ENCODE measurements around the gene CFAP77. TPM values are rescaled to one million over a fixed set of nuclear protein-coding genes. Genes with fewer than 3 reads are reported as not detected.

Gene CFAP77
- total RNA-seq, 1 donor from 2014 or later = not detected

DNA sequence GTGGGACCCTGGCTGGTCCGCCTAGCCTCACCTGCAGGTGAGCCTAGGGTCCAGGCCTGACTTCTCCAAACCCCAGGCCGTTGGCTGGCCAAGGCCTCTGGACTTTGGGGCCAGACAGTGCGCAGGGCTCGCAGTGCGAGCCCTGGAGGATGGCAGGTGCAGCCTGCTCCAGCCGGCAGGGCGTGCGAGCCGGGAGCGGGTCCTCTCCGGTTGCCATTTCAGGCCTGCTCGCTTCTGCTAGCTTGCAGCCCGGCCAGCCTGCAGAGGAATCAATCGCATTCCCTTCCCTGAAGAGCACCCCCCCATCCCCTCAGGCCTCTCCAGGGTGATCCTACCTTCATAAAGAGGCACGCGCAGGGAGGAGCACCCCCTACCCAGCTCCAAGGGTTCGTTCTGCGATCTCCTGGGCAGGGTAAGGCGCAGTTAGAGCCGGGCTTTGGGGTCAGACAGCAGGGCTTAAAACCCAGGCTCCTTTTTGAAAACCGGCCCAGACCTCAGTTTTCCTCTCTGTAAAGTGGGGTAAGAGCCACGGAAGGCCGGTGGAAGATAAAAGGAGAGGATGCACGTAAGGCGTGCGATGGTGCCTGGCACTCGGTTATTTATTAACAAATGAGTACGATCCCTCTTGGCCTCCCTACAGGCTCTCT is 178.6 kb downstream of the CFAP77 start:
- Mint-ChIP-seq H3K9me3 (no peaks in the 10 kb centered on the region), H3K4me1 (ENCODE audit: low read depth) (peaks cover 2% of the 10 kb centered on the region), H3K4me3 (ENCODE audit: low read depth) (no peak overlapping the region), H3K27me3 (ENCODE audit: low read depth) (peaks cover 70% of the 10 kb centered on the region), H3K36me3 (ENCODE audit: low read depth) (no peaks in the 10 kb centered on the region), H3K27ac (no peak overlapping the region)
- intact Hi-C loops (cut with micrococcal nuclease) = loop anchor here (5.0 kb wide), 1 partner anchor 214 kb away; no protein-coding TSS in a partner anchor
- DNase-seq (ENCODE audit: low spot score) = no peak

GRCh38 chr9:132589148-132590036 is 179.4 kb downstream of the CFAP77 start:
- Mint-ChIP-seq H3K27ac (no peak overlapping the region), H3K4me3 (ENCODE audit: low read depth) (no peak overlapping the region), H3K36me3 (ENCODE audit: low read depth) (no peaks in the 10 kb centered on the region), H3K4me1 (ENCODE audit: low read depth) (peaks cover 2% of the 10 kb centered on the region), H3K9me3 (no peaks in the 10 kb centered on the region), H3K27me3 (ENCODE audit: low read depth) (peaks cover 65% of the 10 kb centered on the region)
- DNase-seq (ENCODE audit: low spot score) = no peak
- intact Hi-C loops (cut with micrococcal nuclease) = loop anchor here (5.0 kb wide), 1 partner anchor 213 kb away; no protein-coding TSS in a partner anchor

GRCh38 chr9:132590037-132590317 is 180.0 kb downstream of the CFAP77 start:
- H3K36me3 Mint-ChIP-seq (ENCODE audit: low read depth) = peaks cover 3% of the 10 kb centered on the region
- H3K4me1 Mint-ChIP-seq (ENCODE audit: low read depth) = peaks cover 2% of the 10 kb centered on the region
- no peaks in the 10 kb centered on the region for H3K9me3 Mint-ChIP-seq
- peaks cover 59% of the 10 kb centered on the region for H3K27me3 Mint-ChIP-seq (ENCODE audit: low read depth)
- H3K27ac Mint-ChIP-seq = no peak overlapping the region
- H3K4me3 Mint-ChIP-seq (ENCODE audit: low read depth) = no peak overlapping the region
- no peak for DNase-seq (ENCODE audit: low spot score)
- intact Hi-C loops (cut with micrococcal nuclease) = no loop called here

DNA sequence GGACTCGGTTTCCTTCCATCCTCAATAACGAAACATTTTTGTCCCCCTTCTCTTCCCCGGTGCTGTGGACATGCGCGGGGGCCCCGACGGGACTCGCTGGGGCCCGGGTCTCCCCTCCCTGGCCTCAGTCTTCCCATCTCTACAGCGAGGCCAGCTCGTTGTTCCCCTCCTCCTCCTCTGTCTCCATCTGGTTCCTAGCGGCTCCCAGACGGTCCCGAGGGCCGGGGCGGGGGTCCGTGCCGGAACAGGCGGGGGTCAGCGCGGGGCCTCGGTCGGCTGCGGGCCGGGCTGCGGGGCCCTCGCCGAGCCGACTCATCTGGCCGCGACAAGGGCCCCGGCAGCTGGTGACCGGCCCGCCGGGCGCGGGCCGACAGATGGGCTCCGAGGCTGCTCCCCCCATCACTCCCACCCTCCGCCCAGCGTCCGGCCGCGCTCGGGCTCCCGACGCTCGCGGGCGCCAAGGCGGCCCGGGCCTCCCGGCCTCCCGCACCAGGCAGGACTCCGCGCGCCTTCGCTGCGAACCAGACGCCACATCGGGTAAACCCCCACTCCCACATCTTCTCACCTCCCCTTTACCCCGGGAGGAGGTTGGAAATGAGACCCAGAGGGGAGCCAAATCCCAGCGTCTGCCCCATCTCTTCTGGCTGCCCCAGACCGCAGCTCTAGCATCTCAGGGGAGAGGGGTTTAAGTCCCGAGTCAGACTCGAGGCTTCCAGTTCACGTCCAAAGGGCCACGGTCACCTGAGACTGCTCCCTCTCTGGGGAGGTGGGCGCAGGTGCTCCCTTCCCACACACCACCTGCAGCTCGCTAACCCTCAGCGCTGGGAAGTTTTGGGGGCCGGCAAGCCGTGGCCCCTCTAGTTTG is 180.5 kb downstream of the CFAP77 start:
- Mint-ChIP-seq H3K9me3 (no peaks in the 10 kb centered on the region), H3K4me3 (ENCODE audit: low read depth) (no peak overlapping the region), H3K36me3 (ENCODE audit: low read depth) (peaks cover 4% of the 10 kb centered on the region), H3K27ac (no peak overlapping the region), H3K4me1 (ENCODE audit: low read depth) (peaks cover 2% of the 10 kb centered on the region), H3K27me3 (ENCODE audit: low read depth) (peaks cover 55% of the 10 kb centered on the region)
- DNase-seq (ENCODE audit: low spot score) = no peak
- intact Hi-C loops (cut with micrococcal nuclease) = no loop called here

DNA sequence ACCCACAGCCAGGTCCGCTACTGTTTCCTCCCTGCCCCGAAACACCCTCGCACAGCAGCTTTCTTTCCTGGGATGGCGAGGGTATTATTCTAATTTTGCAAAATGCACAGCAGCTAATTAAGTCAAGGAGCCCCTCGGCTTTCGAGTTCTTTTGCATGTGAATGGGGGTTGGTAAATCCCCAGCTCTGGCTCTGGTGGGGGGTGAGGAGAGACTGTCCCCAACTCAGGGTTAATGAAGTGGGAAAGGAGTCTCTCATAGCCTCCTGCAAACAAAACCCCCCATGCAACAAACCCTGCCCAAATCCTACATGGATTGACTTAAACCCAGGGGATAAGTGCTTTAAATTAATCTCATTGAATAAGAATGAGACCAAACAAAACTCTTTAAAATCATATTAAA is 181.2 kb downstream of the CFAP77 start:
- Mint-ChIP-seq H3K27ac (no peak overlapping the region), H3K36me3 (ENCODE audit: low read depth) (peaks cover 5% of the 10 kb centered on the region), H3K9me3 (no peaks in the 10 kb centered on the region), H3K4me1 (ENCODE audit: low read depth) (peaks cover under 1% of the 10 kb centered on the region), H3K4me3 (ENCODE audit: low read depth) (no peak overlapping the region), H3K27me3 (ENCODE audit: low read depth) (peaks cover 48% of the 10 kb centered on the region)
- no peak for DNase-seq (ENCODE audit: low spot score)
- intact Hi-C loops (cut with micrococcal nuclease) = no loop called here

- intact Hi-C loops (cut with micrococcal nuclease) = no loop called here
- peaks cover 42% of the 10 kb centered on the region for H3K27me3 Mint-ChIP-seq (ENCODE audit: low read depth)
Observed at GRCh38 chr9:132591751-132592314, 181.8 kb downstream of the CFAP77 start.

GRCh38 chr9:132592451-132592850 is 182.4 kb downstream of the CFAP77 start:
- Mint-ChIP-seq H3K36me3 (ENCODE audit: low read depth) (peaks cover 11% of the 10 kb centered on the region), H3K9me3 (no peaks in the 10 kb centered on the region), H3K27ac (no peak overlapping the region), H3K4me3 (ENCODE audit: low read depth) (no peak overlapping the region), H3K27me3 (ENCODE audit: low read depth) (peaks cover 42% of the 10 kb centered on the region), H3K4me1 (ENCODE audit: low read depth) (peaks cover 1% of the 10 kb centered on the region)
- intact Hi-C loops (cut with micrococcal nuclease) = no loop called here
- DNase-seq (ENCODE audit: low spot score) = no peak

More at GRCh38 chr9:132591751-132592314, 181.8 kb downstream of the CFAP77 start:
- no peaks in the 10 kb centered on the region for H3K9me3 Mint-ChIP-seq
- peaks cover 1% of the 10 kb centered on the region for H3K4me1 Mint-ChIP-seq (ENCODE audit: low read depth)
- no peak overlapping the region for H3K4me3 Mint-ChIP-seq (ENCODE audit: low read depth)
- DNase-seq (ENCODE audit: low spot score) = no peak
- peaks cover 11% of the 10 kb centered on the region for H3K36me3 Mint-ChIP-seq (ENCODE audit: low read depth)
- no peak overlapping the region for H3K27ac Mint-ChIP-seq

GRCh38 chr9:132594412-132594811 is 184.4 kb downstream of the CFAP77 start:
- intact Hi-C loops (cut with micrococcal nuclease) = no loop called here
- no peak overlapping the region for H3K27ac Mint-ChIP-seq
- H3K27me3 Mint-ChIP-seq (ENCODE audit: low read depth) = peaks cover 24% of the 10 kb centered on the region
- no peak for DNase-seq (ENCODE audit: low spot score)
- H3K36me3 Mint-ChIP-seq (ENCODE audit: low read depth) = peaks cover 11% of the 10 kb centered on the region
- no peaks in the 10 kb centered on the region for H3K9me3 Mint-ChIP-seq
- no peak overlapping the region for H3K4me3 Mint-ChIP-seq (ENCODE audit: low read depth)
- peaks cover 1% of the 10 kb centered on the region for H3K4me1 Mint-ChIP-seq (ENCODE audit: low read depth)

GRCh38 chr9:132595319-132595718 is 185.3 kb downstream of the CFAP77 start:
- peaks cover 18% of the 10 kb centered on the region for H3K27me3 Mint-ChIP-seq (ENCODE audit: low read depth)
- no peak overlapping the region for H3K27ac Mint-ChIP-seq
- H3K4me3 Mint-ChIP-seq (ENCODE audit: low read depth) = no peak overlapping the region
- no peak for DNase-seq (ENCODE audit: low spot score)
- peaks cover 1% of the 10 kb centered on the region for H3K4me1 Mint-ChIP-seq (ENCODE audit: low read depth)
- H3K9me3 Mint-ChIP-seq = no peaks in the 10 kb centered on the region
- intact Hi-C loops (cut with micrococcal nuclease) = no loop called here
- H3K36me3 Mint-ChIP-seq (ENCODE audit: low read depth) = peaks cover 17% of the 10 kb centered on the region

GRCh38 chr9:132596200-132596599 is 186.2 kb downstream of the CFAP77 start:
- Mint-ChIP-seq H3K4me1 (ENCODE audit: low read depth) (peaks cover 1% of the 10 kb centered on the region), H3K27me3 (ENCODE audit: low read depth) (peaks cover 13% of the 10 kb centered on the region), H3K9me3 (no peaks in the 10 kb centered on the region), H3K4me3 (ENCODE audit: low read depth) (no peak overlapping the region), H3K36me3 (ENCODE audit: low read depth) (peaks cover 24% of the 10 kb centered on the region), H3K27ac (no peak overlapping the region)
- intact Hi-C loops (cut with micrococcal nuclease) = no loop called here
- no peak for DNase-seq (ENCODE audit: low spot score)

DNA sequence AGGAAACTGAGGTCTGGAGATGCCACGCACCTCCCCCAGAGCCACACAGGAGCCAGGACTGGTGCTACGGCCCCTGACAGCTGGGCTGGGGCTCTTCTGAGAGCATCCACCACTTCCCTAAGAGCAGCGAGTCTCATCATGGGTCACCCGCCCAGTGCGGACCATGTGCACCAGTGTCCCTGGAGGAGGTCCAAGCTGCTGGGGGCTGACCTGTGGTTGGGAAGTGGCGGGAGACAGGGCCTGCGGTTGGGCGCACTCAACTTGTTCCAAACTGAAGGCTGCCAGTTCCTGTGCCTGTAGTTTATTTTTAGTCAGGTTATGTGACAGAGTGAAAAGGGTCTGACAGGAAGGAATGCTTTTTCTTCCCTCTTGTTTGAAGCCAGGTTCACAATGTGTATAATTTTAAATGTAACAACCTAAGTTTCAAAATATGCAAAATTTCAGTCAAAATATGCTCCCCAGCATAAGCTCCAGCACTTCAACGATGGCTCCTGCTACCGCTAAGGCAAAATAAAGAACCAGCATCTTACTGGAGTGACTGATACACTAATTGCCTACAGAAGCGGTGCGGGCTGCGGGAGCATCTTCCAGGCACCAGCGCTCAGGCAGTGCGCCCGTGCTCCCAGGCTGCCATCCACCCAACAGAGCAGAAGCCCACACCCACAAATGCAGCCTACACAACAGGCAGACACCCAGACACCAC is 187.2 kb downstream of the CFAP77 start:
- H3K27me3 Mint-ChIP-seq (ENCODE audit: low read depth) = peaks cover 4% of the 10 kb centered on the region
- no peak overlapping the region for H3K4me3 Mint-ChIP-seq (ENCODE audit: low read depth)
- H3K4me1 Mint-ChIP-seq (ENCODE audit: low read depth) = peaks cover 5% of the 10 kb centered on the region
- DNase-seq (ENCODE audit: low spot score) = no peak
- intact Hi-C loops (cut with micrococcal nuclease) = no loop called here
- no peak overlapping the region for H3K27ac Mint-ChIP-seq
- H3K36me3 Mint-ChIP-seq (ENCODE audit: low read depth) = peaks cover 27% of the 10 kb centered on the region
- H3K9me3 Mint-ChIP-seq = no peaks in the 10 kb centered on the region

All from activated T-helper 2 cell treated with anti-CD3 and anti-CD28 coated beads, Interferon-gamma antibody, Interleukin-2, Interleukin-4, amounts not matched to agents 10 μg/mL and 5 μg/mL and 100 μg/mL, durations not matched to agents 14 hours and 24 hours and 36 hours (primary cell).